A549 (cell line): ENCODE measurements around the gene KRTAP10-10. TPM values are rescaled to one million over a fixed set of nuclear protein-coding genes. Genes with fewer than 3 reads are reported as not detected.
"Not testable (repeated sequence)": the region's sequence is repeated elsewhere in the genome, so short reads cannot be mapped to it uniquely, and the experiment has no call there.

ENCODE experiments used
- ATAC-seq, 2 experiments: fragments of 200-7000 bp in 1 of 2; fragments of >200 bp in 1 of 2; cut with Nextera tagmentation in 1 of 2; cut with Tn5 transposase in 1 of 2; 3 replicates each; pipeline versions ENCODE4 v1.8.0 to v1.9.1; 2018 to 2020; ENCODE audit warnings: mild to moderate bottlenecking in 1 of 2, moderate library complexity in 1 of 2
- CTCF ChIA-PET: fragments of 300-600 bp; sonication (Branson Sonifier 250); formaldehyde crosslinking; extraction: SDS; loops from one replicate; lab custom pipeline; 2021; ENCODE audit warnings: antibody characterized with exemption, inconsistent platforms; lab: Yijun Ruan, JAX
- POLR2A ChIA-PET: fragments of 350-600 bp; formaldehyde crosslinking; extraction: SDS; loops from one replicate; lab custom pipeline; 2021; ENCODE audit warnings: antibody characterized with exemption, inconsistent platforms; lab: Yijun Ruan, JAX
- DNase-seq, 2 experiments: peaks; one replicate each; pipeline versions ENCODE4 v3.0.0 to v3.0.0-alpha.2; 2011 to 2016; ENCODE audit warnings: low read depth in 1 of 2, low spot score in 1 of 2
- FAIRE-seq: peaks from 2 replicates; lab custom pipeline; 2011; peaks lifted over from hg19 to GRCh38; lab: Jason Lieb, UNC
- H3K27ac ChIP-seq, 2 experiments: fragments of >200 bp; sonication (Bioruptor Twin); formaldehyde crosslinking; 3 replicates each; pipeline ENCODE4 v1.5.1; 2016 to 2017
- H3K4me1 ChIP-seq: fragments of >200 bp; sonication (Bioruptor Twin); formaldehyde crosslinking; 3 replicates; pipeline ENCODE4 v1.6.1; 2016
- H3K4me2 ChIP-seq: fragments of >200 bp; sonication (Bioruptor Twin); formaldehyde crosslinking; 3 replicates; pipeline ENCODE4 v1.6.1; 2016
- H3K4me3 ChIP-seq: fragments of >200 bp; sonication (Bioruptor Twin); formaldehyde crosslinking; 3 replicates; pipeline ENCODE4 v1.5.1; 2016
- H3K9me3 ChIP-seq: fragments of >200 bp; sonication (Bioruptor Twin); formaldehyde crosslinking; 3 replicates; pipeline ENCODE4 v1.6.1; 2016
- CBX2 ChIP-seq: fragments of 200-600 bp; sonication (generic); IDR thresholded peaks from 2 replicates; pipeline ENCODE4 v1.6.1; 2016; ENCODE audit warnings: low read depth, mild to moderate bottlenecking, borderline replicate concordance
- CBX8 ChIP-seq: fragments of 200-600 bp; sonication (generic); IDR thresholded peaks from 2 replicates; pipeline ENCODE4 v1.6.1; 2016
- FOSL2 ChIP-seq, 2 experiments: fragments of 450-650 bp in 1 of 2; fragments of >200 bp in 1 of 2; sonication (Bioruptor Twin) in 1 of 2; formaldehyde crosslinking; IDR thresholded peaks; 2 replicates each; pipeline versions ENCODE4 v1.5.0 to v1.6.1; 2016 to 2020; ENCODE audit warnings: mild to moderate bottlenecking in 1 of 2, moderate library complexity in 1 of 2
- GATA3 ChIP-seq: IDR thresholded peaks from 2 replicates; pipeline ENCODE4 v1.6.1; 2012; ENCODE audit warnings: borderline replicate concordance
- HDAC2 ChIP-seq: fragments of 200-600 bp; sonication (generic); IDR thresholded peaks from 2 replicates; pipeline ENCODE4 v1.6.1; 2016
- HEYL ChIP-seq: fragments of 250-450 bp; sonication (Bioruptor Pico); IDR thresholded peaks from 2 replicates; pipeline ENCODE4 v1.8.0; 2021; ENCODE audit warnings: mild to moderate bottlenecking, moderate library complexity
- HMGXB4 ChIP-seq: fragments of 250-450 bp; sonication (Bioruptor Pico); IDR thresholded peaks from 2 replicates; pipeline ENCODE4 v1.5.0; 2021; ENCODE audit warnings: mild to moderate bottlenecking, moderate library complexity, borderline replicate concordance
- KDM1A ChIP-seq: fragments of 200-600 bp; sonication (generic); IDR thresholded peaks from 2 replicates; pipeline ENCODE4 v1.6.1; 2016; ENCODE audit warnings: low read depth, mild to moderate bottlenecking
- MAFK ChIP-seq: fragments of 450-650 bp; IDR thresholded peaks from 2 replicates; pipeline ENCODE4 v1.6.1; 2014; ENCODE audit not compliant: partially characterized antibody
- NR3C1 ChIP-seq: fragments of >200 bp; sonication (Bioruptor Twin); formaldehyde crosslinking; IDR thresholded peaks from 3 replicates; pipeline ENCODE4 v1.6.1; 2017
- PHF8 ChIP-seq: fragments of 200-600 bp; sonication (generic); IDR thresholded peaks from 2 replicates; pipeline ENCODE4 v1.6.1; 2016; ENCODE audit warnings: low read depth, mild to moderate bottlenecking, antibody characterized with exemption, moderate library complexity, borderline replicate concordance
- RAD21 ChIP-seq, 2 experiments: fragments of >200 bp in 1 of 2; sonication (Bioruptor Twin) in 1 of 2; formaldehyde crosslinking in 1 of 2; IDR thresholded peaks in 1 of 2; conservative IDR thresholded peaks in 1 of 2; 2 replicates in 1 of 2; 3 replicates in 1 of 2; pipeline ENCODE4 v1.6.1; 2012 to 2018; ENCODE audit warnings: inconsistent platforms in 1 of 2
- RNF2 ChIP-seq: fragments of 200-600 bp; sonication (generic); IDR thresholded peaks from 2 replicates; pipeline ENCODE4 v1.6.1; 2016; ENCODE audit warnings: low read depth, mild to moderate bottlenecking, antibody characterized with exemption, moderate library complexity, borderline replicate concordance
- TP53 ChIP-seq: fragments of 250-450 bp; sonication (Bioruptor Pico); IDR thresholded peaks from 2 replicates; pipeline ENCODE4 v1.5.0; 2021; ENCODE audit warnings: mild to moderate bottlenecking, moderate library complexity
- ZC3H11A ChIP-seq: fragments of 450-650 bp; IDR thresholded peaks from 2 replicates; pipeline ENCODE4 v1.6.1; 2014; ENCODE audit warnings: antibody characterized with exemption, mild to moderate bottlenecking
- WGBS: methylation state at CpG from one replicate; pipeline ENCODE4 v1.1.6; 2017; ENCODE audit errors: missing lambda C conversion rate; 5-methylcytosine and 5-hydroxymethylcytosine counted together
- polyA plus RNA-seq, 4 experiments: library from polyadenylated mRNA; depleted of rRNA in 3 of 4; stranded (reverse); fragments of >200 nt; fragmentation: RNase III in 1 of 4; extraction: RNeasy Plus Mini Kit Qiagen cat#74134 plus additional on column Dnase treatment in 1 of 4; gene quantifications; 2 replicates in 3 of 4; 3 replicates in 1 of 4; pipeline ENCODE4 v1.2.3, GENCODE V29; 2011 to 2017
- TF ChIP-seq, protein P1 (sequence below): fragments of 250-450 bp; sonication (Bioruptor Pico); IDR thresholded peaks from 2 replicates; pipeline ENCODE4 v1.5.0; 2020; ENCODE audit warnings: low read depth, mild to moderate bottlenecking, moderate library complexity
- TF ChIP-seq, protein P2 (sequence below): fragments of >200 bp; sonication (Bioruptor Twin); formaldehyde crosslinking; IDR thresholded peaks from 3 replicates; pipeline ENCODE4 v1.5.1; 2016
- TF ChIP-seq, protein P3 (sequence below): fragments of 150-350 bp; IDR thresholded peaks from 2 replicates; pipeline ENCODE4 v1.6.1; 2014; ENCODE audit warnings: low read depth, mild to moderate bottlenecking, low read length

The KRTAP10-10 gene
- polyA plus RNA-seq, 2 of the 4 experiments (the other 2 are of a cell fraction) = not detected

GRCh38 chr21:44684483-44684882 is 47.3 kb downstream of the KRTAP10-10 start:
- no peak for TF ChIP-seq RAD21 (conservative IDR thresholded peaks at IDR 0.05 in 1 of 2, IDR thresholded peaks at IDR 0.05 in 1 of 2)
- TF ChIP-seq, protein P1, sequence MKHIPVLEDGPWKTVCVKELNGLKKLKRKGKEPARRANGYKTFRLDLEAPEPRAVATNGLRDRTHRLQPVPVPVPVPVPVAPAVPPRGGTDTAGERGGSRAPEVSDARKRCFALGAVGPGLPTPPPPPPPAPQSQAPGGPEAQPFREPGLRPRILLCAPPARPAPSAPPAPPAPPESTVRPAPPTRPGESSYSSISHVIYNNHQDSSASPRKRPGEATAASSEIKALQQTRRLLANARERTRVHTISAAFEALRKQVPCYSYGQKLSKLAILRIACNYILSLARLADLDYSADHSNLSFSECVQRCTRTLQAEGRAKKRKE (CRISPR knock-in tag) = no peak
- no peaks in the 10 kb centered on the region for H3K4me1 ChIP-seq
- no peak overlapping the region for H3K4me2 ChIP-seq
- no peak for FAIRE-seq
- H3K9me3 ChIP-seq = no peaks in the 10 kb centered on the region
- CTCF ChIA-PET = no interaction called here
- ATAC-seq = no peak
- 9% methylated on average over 6 of the region's 6 CpGs for WGBS
- H3K27ac ChIP-seq = no peak overlapping the region
- POLR2A ChIA-PET = no interaction called here
- no peak for DNase-seq
- H3K4me3 ChIP-seq = no peak overlapping the region

DNA sequence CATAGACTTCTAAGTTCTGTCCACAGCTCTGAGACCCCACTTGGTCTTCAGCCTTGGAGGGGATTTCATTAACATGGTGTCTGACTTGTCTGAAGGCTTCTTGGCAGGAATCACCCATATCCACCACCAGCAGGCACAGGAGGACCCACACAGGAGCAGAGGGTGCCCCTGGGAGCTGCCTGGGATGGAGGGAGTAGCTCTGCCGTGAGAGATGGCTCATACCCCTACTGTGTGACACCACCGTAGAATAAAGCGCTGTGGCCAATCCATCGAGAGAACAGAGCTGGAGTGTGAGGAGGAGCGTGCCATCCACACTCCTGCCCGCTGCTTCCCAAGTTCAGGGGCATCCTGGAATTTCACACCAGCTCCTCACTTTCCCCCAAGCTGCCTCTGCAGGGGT is 47.9 kb downstream of the KRTAP10-10 start:
- ATAC-seq = not testable (repeated sequence)

DNA sequence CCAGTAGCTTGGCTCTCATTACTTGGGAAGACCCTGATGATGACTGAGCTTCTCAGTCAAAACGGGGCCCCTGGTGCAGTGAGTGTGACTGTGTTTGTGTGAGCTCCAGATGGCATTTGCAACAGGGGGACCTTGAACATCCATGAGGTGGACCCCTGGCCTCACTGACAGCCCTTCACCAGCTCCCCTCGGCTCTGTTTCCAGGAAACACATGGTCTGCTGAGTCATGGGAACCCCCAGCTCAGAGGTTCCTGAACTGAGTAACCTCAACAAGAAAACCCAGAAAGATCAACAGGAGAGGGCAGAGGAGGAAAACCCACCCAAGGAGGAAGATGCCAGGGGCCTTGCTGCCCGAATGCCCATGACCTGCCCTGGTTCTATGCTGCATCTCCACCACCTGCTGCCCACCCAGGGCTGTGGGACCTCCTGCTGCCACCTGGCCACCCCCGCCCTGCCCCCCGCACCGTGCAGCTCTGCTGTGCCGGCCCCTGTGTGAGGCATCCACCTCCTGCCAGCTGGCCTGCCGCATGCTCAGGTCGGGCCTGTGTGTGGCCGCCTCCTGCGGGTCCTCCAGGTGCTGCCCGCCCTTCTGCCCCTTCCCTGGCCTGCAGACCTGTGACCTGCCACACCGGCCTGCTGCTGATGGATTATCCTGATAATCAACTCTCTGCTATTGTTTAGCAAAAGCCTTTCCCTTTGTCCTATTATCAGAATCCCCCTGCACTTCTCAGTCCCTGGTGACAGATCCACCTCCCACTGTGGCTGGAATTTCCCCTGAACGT is 49.0 kb downstream of the KRTAP10-10 start:
- TF ChIP-seq KDM1A = no peak
- no peak for TF ChIP-seq FOSL2 (IDR thresholded peaks at IDR 0.05)
- no peak for TF ChIP-seq FOSL2 (CRISPR knock-in tag; IDR thresholded peaks at IDR 0.05)
- TF ChIP-seq, protein P2, sequence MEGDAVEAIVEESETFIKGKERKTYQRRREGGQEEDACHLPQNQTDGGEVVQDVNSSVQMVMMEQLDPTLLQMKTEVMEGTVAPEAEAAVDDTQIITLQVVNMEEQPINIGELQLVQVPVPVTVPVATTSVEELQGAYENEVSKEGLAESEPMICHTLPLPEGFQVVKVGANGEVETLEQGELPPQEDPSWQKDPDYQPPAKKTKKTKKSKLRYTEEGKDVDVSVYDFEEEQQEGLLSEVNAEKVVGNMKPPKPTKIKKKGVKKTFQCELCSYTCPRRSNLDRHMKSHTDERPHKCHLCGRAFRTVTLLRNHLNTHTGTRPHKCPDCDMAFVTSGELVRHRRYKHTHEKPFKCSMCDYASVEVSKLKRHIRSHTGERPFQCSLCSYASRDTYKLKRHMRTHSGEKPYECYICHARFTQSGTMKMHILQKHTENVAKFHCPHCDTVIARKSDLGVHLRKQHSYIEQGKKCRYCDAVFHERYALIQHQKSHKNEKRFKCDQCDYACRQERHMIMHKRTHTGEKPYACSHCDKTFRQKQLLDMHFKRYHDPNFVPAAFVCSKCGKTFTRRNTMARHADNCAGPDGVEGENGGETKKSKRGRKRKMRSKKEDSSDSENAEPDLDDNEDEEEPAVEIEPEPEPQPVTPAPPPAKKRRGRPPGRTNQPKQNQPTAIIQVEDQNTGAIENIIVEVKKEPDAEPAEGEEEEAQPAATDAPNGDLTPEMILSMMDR = no peak
- TF ChIP-seq GATA3 = no peak
- TF ChIP-seq HMGXB4 = no peak
- TF ChIP-seq ZC3H11A = no peak
- TF ChIP-seq RNF2 = no peak
- TF ChIP-seq PHF8 = no peak
- no peak for TF ChIP-seq MAFK
- TF ChIP-seq TP53 (CRISPR knock-in tag) = no peak
- no peak for TF ChIP-seq HEYL (CRISPR knock-in tag)
- TF ChIP-seq RAD21 (conservative IDR thresholded peaks at IDR 0.05 in 1 of 2, IDR thresholded peaks at IDR 0.05 in 1 of 2) = no peak
- TF ChIP-seq CBX2 = no peak
- no peak for TF ChIP-seq NR3C1
- no peak for TF ChIP-seq CBX8
- TF ChIP-seq, protein P3, sequence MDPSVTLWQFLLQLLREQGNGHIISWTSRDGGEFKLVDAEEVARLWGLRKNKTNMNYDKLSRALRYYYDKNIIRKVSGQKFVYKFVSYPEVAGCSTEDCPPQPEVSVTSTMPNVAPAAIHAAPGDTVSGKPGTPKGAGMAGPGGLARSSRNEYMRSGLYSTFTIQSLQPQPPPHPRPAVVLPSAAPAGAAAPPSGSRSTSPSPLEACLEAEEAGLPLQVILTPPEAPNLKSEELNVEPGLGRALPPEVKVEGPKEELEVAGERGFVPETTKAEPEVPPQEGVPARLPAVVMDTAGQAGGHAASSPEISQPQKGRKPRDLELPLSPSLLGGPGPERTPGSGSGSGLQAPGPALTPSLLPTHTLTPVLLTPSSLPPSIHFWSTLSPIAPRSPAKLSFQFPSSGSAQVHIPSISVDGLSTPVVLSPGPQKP = no peak
- no peak for TF ChIP-seq HDAC2
- Histone ChIP-seq H3K4me1 (no peaks in the 10 kb centered on the region), H3K27ac (no peak overlapping the region), H3K9me3 (no peaks in the 10 kb centered on the region), H3K4me3 (no peak overlapping the region), H3K4me2 (no peak overlapping the region)
- FAIRE-seq (no peak), ATAC-seq (no peak), DNase-seq (no peak)
- WGBS = 35% methylated on average over 3 of the region's 14 CpGs
- CTCF ChIA-PET = no interaction called here
- POLR2A ChIA-PET = no interaction called here

More for the DNA sequence above, 47.9 kb downstream of the KRTAP10-10 start:
- 30% methylated on average over 2 of the region's 6 CpGs for whole genome bisulfite sequencing
- H3K9me3 ChIP-seq, CTCF ChIA-PET, H3K4me2 ChIP-seq, DNase-seq, H3K27ac ChIP-seq, H3K4me3 ChIP-seq, POLR2A ChIA-PET, FAIRE-seq, H3K4me1 ChIP-seq: not testable (repeated sequence)
